Caco-2 (cell line): ENCODE results near the gene CDK18. TPM values are rescaled to one million over a fixed set of nuclear protein-coding genes. Genes with fewer than 3 reads are reported as not detected.

ENCODE experiments used
- BruUV-seq: library from RNA; stranded (reverse); fragments of 400-500 nt; replicated peaks from 2 replicates; lab custom pipeline; 2021; lab: Mats Ljungman, UMichigan
- CTCF ChIA-PET: fragments of 300-600 bp; sonication (Branson Sonifier 250); formaldehyde crosslinking; loops from one replicate; lab custom pipeline; 2022; ENCODE audit warnings: antibody characterized with exemption; lab: Charles Lee
- POLR2A ChIA-PET: fragments of 300-600 bp; sonication (Branson Sonifier 250); formaldehyde crosslinking; loops from one replicate; lab custom pipeline; 2022; ENCODE audit warnings: antibody characterized with exemption; lab: Charles Lee
- DNase-seq, 2 experiments: peaks; one replicate each; pipeline versions ENCODE4 v3.0.0 to v3.0.0-alpha.2; 2020 to 2022
- H3K27me3 ChIP-seq: replicated peaks from 2 replicates; pipeline ENCODE4 v1.6.0; 2011; ENCODE audit warnings: low read length; ENCODE audit not compliant: control insufficient read depth, insufficient read depth
- H3K36me3 ChIP-seq: 2 replicates; pipeline ENCODE4 v1.5.1; 2011; ENCODE audit warnings: low read length; ENCODE audit not compliant: control insufficient read depth, insufficient read depth
- H3K4me1 ChIP-seq: fragments of 250-450 bp; sonication (Bioruptor Pico); 2 replicates; pipeline ENCODE4 v1.5.1; 2020; ENCODE audit warnings: mild to moderate bottlenecking
- H3K4me3 ChIP-seq: 2 replicates; pipeline ENCODE4 v1.5.1; 2011; ENCODE audit warnings: low read depth, mild to moderate bottlenecking, control low read depth, low read length
- H3K9me3 ChIP-seq: fragments of 250-450 bp; sonication (Bioruptor Pico); 2 replicates; pipeline ENCODE4 v1.5.1; 2020; ENCODE audit warnings: mild to moderate bottlenecking, moderate library complexity
- H3K27ac Mint-ChIP-seq: one replicate; pipeline ENCODE4 v1.8.0; 2022; ENCODE audit warnings: mixed read lengths; ENCODE audit not compliant: unreplicated experiment
- H3K27me3 Mint-ChIP-seq: one replicate; pipeline ENCODE4 v1.8.0; 2022; ENCODE audit warnings: mixed read lengths; ENCODE audit not compliant: insufficient read depth, unreplicated experiment
- H3K36me3 Mint-ChIP-seq: one replicate; pipeline ENCODE4 v1.8.0; 2022; ENCODE audit warnings: mild to moderate bottlenecking, mixed read lengths; ENCODE audit not compliant: insufficient read depth, unreplicated experiment
- H3K4me1 Mint-ChIP-seq: one replicate; pipeline ENCODE4 v1.8.0; 2022; ENCODE audit warnings: low read depth, mixed read lengths; ENCODE audit not compliant: unreplicated experiment
- H3K4me3 Mint-ChIP-seq: one replicate; pipeline ENCODE4 v1.8.0; 2022; ENCODE audit warnings: mild to moderate bottlenecking, moderate library complexity, mixed read lengths; ENCODE audit not compliant: unreplicated experiment
- H3K9me3 Mint-ChIP-seq: one replicate; pipeline ENCODE4 v1.8.0; 2022; ENCODE audit warnings: mixed read lengths; ENCODE audit not compliant: unreplicated experiment
- intact Hi-C: fragments of 100-400 bp; cut with micrococcal nuclease; formaldehyde crosslinking; loops from one replicate; pipeline ENCODE4 v1.10.0; 2022; ENCODE audit not compliant: unreplicated experiment
- total RNA-seq: library from RNA; stranded (reverse); gene quantifications from 2 replicates; pipeline ENCODE4 v1.2.3, GENCODE V29; 2022
- TF ChIP-seq, protein P1 (sequence below), 2 experiments: fragments of 200-600 bp in 1 of 2; IDR thresholded peaks; 1 replicate in 1 of 2; 2 replicates in 1 of 2; pipeline versions ENCODE4 v1.5.1 to v1.8.0; 2011 to 2022; ENCODE audit warnings: antibody characterized with exemption in 1 of 2, control low read depth in 1 of 2, inconsistent platforms in 1 of 2, low read depth in 1 of 2, low read length in 1 of 2, mild to moderate bottlenecking in 1 of 2, moderate library complexity in 1 of 2; ENCODE audit not compliant: insufficient read depth in 1 of 2, severe bottlenecking in 1 of 2, unreplicated experiment in 1 of 2

CDK18 gene
- total RNA-seq, 1 experiment from 2014 or later, result 17.0 TPM

DNA sequence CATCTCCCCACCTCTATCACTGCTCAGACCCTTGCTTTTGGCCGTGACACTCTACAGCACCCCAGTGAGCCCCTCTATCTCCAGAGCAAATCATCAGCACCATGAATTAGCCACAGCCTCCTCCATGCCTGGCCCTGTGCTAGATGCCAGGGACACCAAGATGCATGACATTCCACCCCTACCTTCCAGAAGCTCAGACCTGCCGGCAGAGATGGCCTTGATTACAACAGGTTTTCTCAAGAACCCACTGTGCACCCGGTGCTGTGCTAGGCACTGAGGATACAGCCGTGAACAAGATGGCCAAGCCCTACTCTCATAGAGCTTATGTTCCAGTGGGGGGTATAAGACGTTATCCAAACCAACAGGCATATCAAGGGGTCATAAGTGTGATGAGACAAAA lies 30.6 kb downstream of the CDK18 start:
- ChIA-PET CTCF (interaction anchor here (0.7 kb wide), 1 partner anchor 20 kb away, joined by 3 read pairs; no protein-coding TSS in a partner anchor), POLR2A (no interaction called here)
- Histone ChIP-seq H3K9me3 (no peaks in the 10 kb centered on the region), H3K4me3 (no peak overlapping the region), H3K36me3 (no peaks in the 10 kb centered on the region), H3K27me3 (no peaks in the 10 kb centered on the region; the same call in 1 of the 2 replicates), H3K4me1 (no peaks in the 10 kb centered on the region)
- peak in 1 of 2 experiments; percentile 32 for DNase-seq
- no peak overlapping the region for H3K27ac Mint-ChIP-seq
- no TSS peak for BruUV-seq
- intact Hi-C loops, result no loop called here
- H3K36me3 Mint-ChIP-seq, result peaks cover 6% of the 10 kb centered on the region
- H3K27me3 Mint-ChIP-seq, result peaks cover 20% of the 10 kb centered on the region
- H3K9me3 Mint-ChIP-seq, result no peaks in the 10 kb centered on the region
- H3K4me3 Mint-ChIP-seq, result no peak overlapping the region
- H3K4me1 Mint-ChIP-seq, result peaks cover 8% of the 10 kb centered on the region
- TF ChIP-seq, protein P1, sequence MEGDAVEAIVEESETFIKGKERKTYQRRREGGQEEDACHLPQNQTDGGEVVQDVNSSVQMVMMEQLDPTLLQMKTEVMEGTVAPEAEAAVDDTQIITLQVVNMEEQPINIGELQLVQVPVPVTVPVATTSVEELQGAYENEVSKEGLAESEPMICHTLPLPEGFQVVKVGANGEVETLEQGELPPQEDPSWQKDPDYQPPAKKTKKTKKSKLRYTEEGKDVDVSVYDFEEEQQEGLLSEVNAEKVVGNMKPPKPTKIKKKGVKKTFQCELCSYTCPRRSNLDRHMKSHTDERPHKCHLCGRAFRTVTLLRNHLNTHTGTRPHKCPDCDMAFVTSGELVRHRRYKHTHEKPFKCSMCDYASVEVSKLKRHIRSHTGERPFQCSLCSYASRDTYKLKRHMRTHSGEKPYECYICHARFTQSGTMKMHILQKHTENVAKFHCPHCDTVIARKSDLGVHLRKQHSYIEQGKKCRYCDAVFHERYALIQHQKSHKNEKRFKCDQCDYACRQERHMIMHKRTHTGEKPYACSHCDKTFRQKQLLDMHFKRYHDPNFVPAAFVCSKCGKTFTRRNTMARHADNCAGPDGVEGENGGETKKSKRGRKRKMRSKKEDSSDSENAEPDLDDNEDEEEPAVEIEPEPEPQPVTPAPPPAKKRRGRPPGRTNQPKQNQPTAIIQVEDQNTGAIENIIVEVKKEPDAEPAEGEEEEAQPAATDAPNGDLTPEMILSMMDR (IDR thresholded peaks at IDR 0.05; ENCODE audit: insufficient read depth in 1 of 2, low read depth in 1 of 2, low read length in 1 of 2, severe bottlenecking in 1 of 2, unreplicated experiment in 1 of 2), result no peak

DNA sequence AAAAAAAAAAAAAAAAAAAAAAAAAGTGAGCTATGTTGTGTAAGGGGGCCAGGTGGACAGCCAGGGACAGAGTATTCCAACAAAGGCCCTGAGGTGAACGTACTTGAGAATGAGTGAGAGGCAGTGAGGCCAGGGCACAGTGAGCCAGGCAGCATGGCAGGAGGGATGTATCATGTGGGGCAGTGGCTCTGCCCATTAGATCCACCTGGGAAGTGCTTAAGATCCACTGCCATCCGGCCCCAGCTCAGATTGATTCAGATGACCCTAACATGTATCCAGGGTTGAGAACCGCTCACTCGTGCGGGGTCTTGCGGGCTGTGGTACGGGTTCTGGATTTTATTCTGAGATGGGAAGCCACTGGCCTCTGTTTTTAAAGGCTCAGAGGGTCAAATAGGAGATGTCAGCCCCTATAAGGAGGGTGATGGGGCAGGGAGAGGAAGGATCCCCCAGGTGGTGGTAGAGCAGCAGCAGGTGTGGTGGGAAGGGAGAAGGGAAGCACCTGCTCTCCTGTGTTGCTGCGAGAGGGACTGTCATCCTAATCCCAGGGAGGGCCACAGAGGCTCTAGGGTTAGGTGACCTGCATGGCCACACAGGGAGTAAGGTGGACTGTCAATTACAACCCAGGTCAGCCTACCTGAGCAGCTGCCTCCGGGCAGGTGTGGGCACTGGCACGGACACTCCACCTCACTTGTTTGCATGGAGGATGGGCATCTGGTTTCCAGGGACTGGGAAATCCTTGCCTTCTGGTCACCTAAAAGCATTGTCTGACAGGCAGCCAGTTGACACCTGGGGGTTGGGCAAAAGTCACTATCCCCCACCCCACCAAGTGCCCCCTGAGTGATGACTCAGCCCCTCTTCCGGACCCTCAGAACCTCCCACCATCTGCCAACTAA lies 31.6 kb downstream of the CDK18 start:
- H3K4me3 ChIP-seq, result no peak overlapping the region
- intact Hi-C loops, result no loop called here
- H3K4me3 Mint-ChIP-seq, result no peak overlapping the region

DNA sequence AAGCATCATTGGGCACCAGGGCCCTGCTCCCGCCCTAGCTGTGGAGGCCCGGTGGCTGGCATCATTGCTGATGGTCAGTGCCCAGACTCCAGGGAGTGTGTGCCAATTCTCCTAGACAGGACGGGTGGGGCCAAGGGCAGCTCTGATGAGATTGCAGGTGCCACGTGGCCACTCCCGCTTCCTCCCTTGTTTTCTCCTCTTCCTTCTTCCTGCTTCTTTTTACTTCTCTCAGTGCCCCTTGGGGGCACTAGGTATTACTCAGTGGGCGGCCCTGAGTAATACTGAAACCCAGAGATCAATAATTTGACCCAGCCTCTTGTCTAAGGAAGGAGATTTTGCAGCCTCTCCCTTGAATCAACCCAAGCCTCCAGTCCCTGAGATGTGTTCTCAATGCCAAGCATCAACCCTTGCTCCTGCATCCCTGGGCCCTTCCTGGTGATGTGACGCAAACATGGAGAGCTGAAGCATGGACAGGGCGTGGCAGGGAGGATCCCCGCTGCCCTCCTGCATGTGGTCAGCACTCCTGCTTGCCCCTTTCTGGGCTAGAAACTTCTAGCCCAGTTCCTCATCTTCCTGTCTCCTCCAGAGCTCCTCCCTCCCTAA lies 32.4 kb downstream of the CDK18 start:
- TF ChIP-seq, protein P1 (IDR thresholded peaks at IDR 0.05; ENCODE audit: insufficient read depth in 1 of 2, low read depth in 1 of 2, low read length in 1 of 2, severe bottlenecking in 1 of 2, unreplicated experiment in 1 of 2), result no peak
- no TSS peak for BruUV-seq

More for the DNA sequence above, 31.6 kb downstream of the CDK18 start:
- Mint-ChIP-seq H3K4me1 (peaks cover 8% of the 10 kb centered on the region), H3K36me3 (peaks cover 6% of the 10 kb centered on the region), H3K27ac (no peak overlapping the region), H3K27me3 (peaks cover 20% of the 10 kb centered on the region), H3K9me3 (no peaks in the 10 kb centered on the region)
- Histone ChIP-seq H3K27me3 (no peaks in the 10 kb centered on the region; the same call in 1 of the 2 replicates), H3K4me1 (no peaks in the 10 kb centered on the region), H3K36me3 (no peaks in the 10 kb centered on the region), H3K9me3 (no peaks in the 10 kb centered on the region)
- no TSS peak for BruUV-seq
- TF ChIP-seq, protein P1 (IDR thresholded peaks at IDR 0.05; ENCODE audit: insufficient read depth in 1 of 2, low read depth in 1 of 2, low read length in 1 of 2, severe bottlenecking in 1 of 2, unreplicated experiment in 1 of 2), result no peak
- POLR2A ChIA-PET, result no interaction called here
- CTCF ChIA-PET, result interaction anchor here (0.6 to 0.7 kb wide), 2 partner anchors 21 to 114 kb away, joined by 3 to 6 read pairs; no protein-coding TSS in a partner anchor
- DNase-seq, result peak in 1 of 2 experiments; percentile 18

More for the DNA sequence above, 32.4 kb downstream of the CDK18 start:
- intact Hi-C loops, result no loop called here
- no peaks in the 10 kb centered on the region for H3K9me3 Mint-ChIP-seq
- peak in 1 of 2 experiments; percentile 16 for DNase-seq
- no peaks in the 10 kb centered on the region for H3K4me1 ChIP-seq
- no peaks in the 10 kb centered on the region for H3K36me3 ChIP-seq
- no peaks in the 10 kb centered on the region for H3K9me3 ChIP-seq
- H3K27me3 ChIP-seq, result no peaks in the 10 kb centered on the region; the same call in 1 of the 2 replicates
- peaks cover 8% of the 10 kb centered on the region for H3K4me1 Mint-ChIP-seq
- POLR2A ChIA-PET, result no interaction called here
- H3K4me3 Mint-ChIP-seq, result no peak overlapping the region
- H3K27me3 Mint-ChIP-seq, result peaks cover 24% of the 10 kb centered on the region
- H3K36me3 Mint-ChIP-seq, result peaks cover 6% of the 10 kb centered on the region
- no peak overlapping the region for H3K27ac Mint-ChIP-seq
- CTCF ChIA-PET, result interaction anchor here (0.5 to 0.7 kb wide), 2 partner anchors 54 to 435 kb away, joined by 3 read pairs; no protein-coding TSS in a partner anchor
- H3K4me3 ChIP-seq, result no peak overlapping the region
